HS-27A (cell line): Measurements from ENCODE around the gene KIF2A.

Experiments used
- DNase-seq: peaks from one replicate; pipeline ENCODE4 v3.0.0-alpha.2; 2012; ENCODE audit warnings: low read depth, missing footprints

The KIF2A gene

GRCh38 chr5:62385131-62385530 is 79.1 kb downstream of the KIF2A start:
- DNase-seq: no peak

- no peak for DNase-seq
Observed at GRCh38 chr5:62385816-62386400, 79.9 kb downstream of the KIF2A start.

- DNase-seq: no peak
Observed at GRCh38 chr5:62386824-62387223, 80.8 kb downstream of the KIF2A start.

GRCh38 chr5:62395210-62395950 is 89.4 kb downstream of the KIF2A start:
- no peak for DNase-seq

- peak; percentile 59 for DNase-seq
Observed at GRCh38 chr5:62403411-62404250, 97.6 kb downstream of the KIF2A start, which contains the start of gene DIMT1. TSS of gene DIMT1 (minus strand) at chr5:62403905. CDS start at chr5:62403772, 133 bp downstream.

- peak; percentile 84 for DNase-seq
Observed at GRCh38 chr5:62412549-62413329, 106.7 kb downstream of the KIF2A start, which contains the start of gene IPO11. TSS of gene IPO11 (plus strand) at chr5:62412763. CDS start at chr5:62437280, 24,517 bp downstream.

GRCh38 chr5:62413711-62414110 is 107.7 kb downstream of the KIF2A start:
- no peak for DNase-seq

GRCh38 chr5:62418462-62419076 is 112.6 kb downstream of the KIF2A start:
- DNase-seq: no peak

GRCh38 chr5:62419609-62420008 is 113.6 kb downstream of the KIF2A start:
- no peak for DNase-seq

- DNase-seq: no peak
Observed at GRCh38 chr5:62421414-62421813, 115.4 kb downstream of the KIF2A start.

GRCh38 chr5:62424763-62425162 is 118.8 kb downstream of the KIF2A start:
- no peak for DNase-seq

- no peak for DNase-seq
Observed at GRCh38 chr5:62431735-62432620, 126.0 kb downstream of the KIF2A start.

- no peak for DNase-seq
Observed at GRCh38 chr5:62432621-62433064, 126.6 kb downstream of the KIF2A start.
